ENCODE data around the gene CFAP97.
"Not testable (repeated sequence)": the region's sequence is repeated elsewhere in the genome, so short reads cannot be mapped to it uniquely, and the experiment has no call there.

The CFAP97 gene

DNA sequence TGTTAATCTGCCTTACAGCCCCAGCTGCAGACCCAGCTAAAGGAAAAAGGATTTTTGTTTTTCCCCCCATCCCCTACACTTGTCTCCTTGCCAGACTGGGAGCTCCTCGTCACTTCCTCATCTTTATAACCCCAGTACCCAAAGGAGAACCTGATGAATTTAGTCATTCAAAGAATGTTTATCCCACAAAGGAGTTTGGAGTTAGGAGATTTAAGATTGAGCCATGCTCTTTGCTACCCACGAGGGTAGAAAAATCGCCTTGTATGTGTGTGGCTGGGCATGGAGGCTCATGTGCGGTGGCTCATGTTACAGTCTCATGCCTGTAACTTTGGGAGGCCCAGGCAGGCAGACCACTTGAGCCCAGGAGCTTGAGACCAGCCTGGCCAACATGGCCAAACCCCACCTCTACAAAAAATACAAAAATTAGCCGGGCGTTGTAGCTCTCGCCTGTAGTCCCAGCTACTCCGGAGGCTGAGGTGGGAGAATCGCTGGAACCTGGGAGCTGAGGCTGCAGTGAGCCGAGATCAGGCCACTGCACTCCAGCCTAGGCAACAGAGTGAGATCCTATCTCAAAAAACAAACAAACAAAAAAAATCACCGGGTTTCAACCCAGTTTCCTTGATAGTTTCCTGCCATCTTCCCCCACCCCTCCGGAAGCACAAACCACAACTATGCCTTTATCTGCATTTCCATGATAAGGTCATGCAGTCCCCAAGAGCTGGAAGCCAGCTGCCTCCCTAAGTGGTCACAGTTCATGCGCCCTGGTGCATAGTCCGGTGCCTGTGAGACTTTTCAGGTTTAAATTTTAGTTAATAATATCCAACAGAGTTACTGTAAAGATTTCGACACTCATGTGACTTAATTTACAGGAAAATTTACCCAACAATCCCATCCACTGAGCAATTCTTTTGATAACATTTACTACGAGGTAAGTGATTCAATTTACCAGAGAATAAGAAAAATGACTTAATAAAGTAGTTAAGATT, 1.5 kb downstream of the CFAP97 start:
- peak; percentile 12 for DNase-seq
- peaks cover 37% of the 10 kb centered on the region for H3K36me3 Mint-ChIP-seq (ENCODE audit: low read depth)

GRCh38 chr4:185198189-185198588, 5.6 kb downstream of the CFAP97 start:
- not testable (repeated sequence) for H3K9me3 Mint-ChIP-seq; H3K27ac Mint-ChIP-seq; H3K4me3 Mint-ChIP-seq; DNase-seq; H3K27me3 Mint-ChIP-seq (ENCODE audit: low read depth, poor library complexity)
- peaks cover 34% of the 10 kb centered on the region for H3K36me3 Mint-ChIP-seq (ENCODE audit: low read depth)
- H3K4me1 Mint-ChIP-seq = peaks cover 23% of the 10 kb centered on the region

More for the DNA sequence above, 1.5 kb downstream of the CFAP97 start:
- peaks cover 11% of the 10 kb centered on the region for H3K9me3 Mint-ChIP-seq
- H3K4me1 Mint-ChIP-seq = peaks cover 37% of the 10 kb centered on the region
- no peak overlapping the region for H3K27ac Mint-ChIP-seq
- H3K27me3 Mint-ChIP-seq (ENCODE audit: low read depth, poor library complexity) = peaks cover 5% of the 10 kb centered on the region
- peak overlapping the region; percentile 92 for H3K4me3 Mint-ChIP-seq
- TF ChIP-seq CTCF (IDR thresholded peaks at IDR 0.05) = no peak

DNA sequence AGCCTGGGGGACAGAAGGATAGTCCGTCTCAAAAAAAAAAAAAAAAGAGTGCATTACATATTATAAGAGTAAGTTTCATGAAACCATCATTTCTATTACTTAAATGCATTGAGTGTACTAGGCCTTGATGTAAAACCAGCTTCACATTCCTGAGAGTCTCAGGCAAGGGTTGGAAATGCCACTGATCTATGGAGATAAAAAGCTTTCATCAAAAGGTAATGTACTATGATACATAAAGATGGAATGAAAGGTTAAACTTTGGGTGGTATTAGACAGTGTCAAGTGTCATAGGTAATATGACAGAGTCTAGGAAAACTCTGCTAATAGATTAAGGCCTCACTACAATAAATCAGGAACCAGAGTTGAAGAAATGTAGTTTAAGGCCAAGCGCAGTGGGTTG, 7.4 kb downstream of the CFAP97 start:
- TF ChIP-seq CTCF (IDR thresholded peaks at IDR 0.05) = no peak
- peaks cover 39% of the 10 kb centered on the region for H3K36me3 Mint-ChIP-seq (ENCODE audit: low read depth)
- DNase-seq = no peak
- H3K9me3 Mint-ChIP-seq = no peaks in the 10 kb centered on the region
- peaks cover 3% of the 10 kb centered on the region for H3K27me3 Mint-ChIP-seq (ENCODE audit: low read depth, poor library complexity)
- peaks cover 7% of the 10 kb centered on the region for H3K4me1 Mint-ChIP-seq
- no peak overlapping the region for H3K27ac Mint-ChIP-seq
- H3K4me3 Mint-ChIP-seq = no peak overlapping the region

- H3K36me3 Mint-ChIP-seq (ENCODE audit: low read depth) = peaks cover 38% of the 10 kb centered on the region
- peak overlapping the region; percentile 38 for H3K27ac Mint-ChIP-seq
- no peaks in the 10 kb centered on the region for H3K4me1 Mint-ChIP-seq
- no peak for TF ChIP-seq CTCF (IDR thresholded peaks at IDR 0.05)
- no peaks in the 10 kb centered on the region for H3K9me3 Mint-ChIP-seq
- no peak for DNase-seq
- no peak overlapping the region for H3K4me3 Mint-ChIP-seq
- peaks cover 3% of the 10 kb centered on the region for H3K27me3 Mint-ChIP-seq (ENCODE audit: low read depth, poor library complexity)
These were observed 8.6 kb downstream of the CFAP97 start for GRCh38 chr4:185194924-185195888.

- no peak for DNase-seq
- TF ChIP-seq CTCF (IDR thresholded peaks at IDR 0.05) = no peak
- H3K27ac Mint-ChIP-seq = no peak overlapping the region
- H3K36me3 Mint-ChIP-seq (ENCODE audit: low read depth) = peaks cover 39% of the 10 kb centered on the region
- no peaks in the 10 kb centered on the region for H3K9me3 Mint-ChIP-seq
- H3K27me3 Mint-ChIP-seq (ENCODE audit: low read depth, poor library complexity) = peaks cover 3% of the 10 kb centered on the region
- H3K4me3 Mint-ChIP-seq = no peak overlapping the region
- peaks cover 4% of the 10 kb centered on the region for H3K4me1 Mint-ChIP-seq
These were observed 11.7 kb downstream of the CFAP97 start for GRCh38 chr4:185192059-185192458.

GRCh38 chr4:185190306-185190856, 13.4 kb downstream of the CFAP97 start:
- H3K27me3 Mint-ChIP-seq (ENCODE audit: low read depth, poor library complexity) = peaks cover 2% of the 10 kb centered on the region
- DNase-seq = no peak
- no peaks in the 10 kb centered on the region for H3K9me3 Mint-ChIP-seq
- H3K4me3 Mint-ChIP-seq = no peak overlapping the region
- H3K4me1 Mint-ChIP-seq = peaks cover 9% of the 10 kb centered on the region
- peaks cover 39% of the 10 kb centered on the region for H3K36me3 Mint-ChIP-seq (ENCODE audit: low read depth)
- H3K27ac Mint-ChIP-seq = no peak overlapping the region
- no peak for TF ChIP-seq CTCF (IDR thresholded peaks at IDR 0.05)

Measured in nephron progenitor cell (in vitro differentiated cells).